HepG2 (cell line): ENCODE results near the gene PSKH1. TPM values are rescaled to one million over a fixed set of nuclear protein-coding genes. Genes with fewer than 3 reads are reported as not detected.

Source experiments
- CHD4 ChIP-seq: fragments of 200-600 bp; sonication (generic); IDR thresholded peaks from 2 replicates; pipeline ENCODE4 v1.7.0; 2017; ENCODE audit warnings: mild to moderate bottlenecking, low read length, borderline replicate concordance
- EHMT2 ChIP-seq: fragments of 200-600 bp; sonication (generic); IDR thresholded peaks from 2 replicates; pipeline ENCODE4 v1.7.0; 2017; ENCODE audit warnings: antibody characterized with exemption, low read depth, low read length, borderline replicate concordance
- GATAD1 ChIP-seq: IDR thresholded peaks from 2 replicates; pipeline ENCODE4 v1.6.1; 2016; ENCODE audit warnings: missing genetic modification reagents, missing compliant biosample characterization
- HIVEP1 ChIP-seq: sonication (generic); formaldehyde crosslinking; IDR thresholded peaks from 2 replicates; pipeline ENCODE4 v1.4.0; 2020; ENCODE audit warnings: mild to moderate bottlenecking, missing genetic modification reagents
- HNF4A ChIP-seq: sonication (generic); formaldehyde crosslinking; IDR thresholded peaks from 2 replicates; pipeline ENCODE4 v1.4.0; 2020; ENCODE audit warnings: missing genetic modification reagents
- IKZF1 ChIP-seq: fragments of 450-650 bp; IDR thresholded peaks from 2 replicates; pipeline ENCODE4 v1.7.1; 2016
- KDM3A ChIP-seq: IDR thresholded peaks from 2 replicates; pipeline ENCODE4 v1.6.1; 2018; ENCODE audit warnings: low read depth, missing compliant biosample characterization
- LCORL ChIP-seq, 2 experiments: fragments of 450-650 bp in 1 of 2; sonication (generic) in 1 of 2; formaldehyde crosslinking in 1 of 2; IDR thresholded peaks; 2 replicates each; pipeline versions ENCODE4 v1.5.0 to v1.6.1; 2017 to 2020; ENCODE audit warnings: antibody characterized with exemption in 1 of 2, missing genetic modification reagents in 1 of 2
- MYNN ChIP-seq: sonication (generic); formaldehyde crosslinking; IDR thresholded peaks from 2 replicates; pipeline ENCODE4 v1.4.0; 2020; ENCODE audit warnings: mild to moderate bottlenecking, low read depth, missing genetic modification reagents
- SRSF1 ChIP-seq: fragments of 200-400 bp; formaldehyde crosslinking; optimal IDR thresholded peaks from 2 replicates; pipeline ENCODE3; 2017; ENCODE audit warnings: mild to moderate bottlenecking, low read depth, low read length, moderate library complexity
- TCF7L2 ChIP-seq: IDR thresholded peaks from 2 replicates; pipeline ENCODE4 v1.6.1; 2011; ENCODE audit warnings: mild to moderate bottlenecking, low read depth, low read length, moderate library complexity
- ZBTB4 ChIP-seq: sonication (generic); formaldehyde crosslinking; IDR thresholded peaks from 2 replicates; pipeline ENCODE4 v1.4.0; 2020; ENCODE audit warnings: missing genetic modification reagents, mild to moderate bottlenecking, borderline replicate concordance
- ZNF276 ChIP-seq: sonication (generic); formaldehyde crosslinking; IDR thresholded peaks from 2 replicates; pipeline ENCODE4 v1.4.0; 2020; ENCODE audit warnings: mild to moderate bottlenecking, low read depth, missing genetic modification reagents
- ZNF570 ChIP-seq: sonication (generic); formaldehyde crosslinking; IDR thresholded peaks from 2 replicates; pipeline ENCODE4 v1.4.0; 2020; ENCODE audit warnings: mild to moderate bottlenecking, missing genetic modification reagents, borderline replicate concordance
- ZNF577 ChIP-seq: sonication (generic); formaldehyde crosslinking; IDR thresholded peaks from 2 replicates; pipeline ENCODE4 v1.4.0; 2020; ENCODE audit warnings: mild to moderate bottlenecking, low read depth, missing genetic modification reagents, borderline replicate concordance
- ZNF678 ChIP-seq: sonication (generic); formaldehyde crosslinking; IDR thresholded peaks from 2 replicates; pipeline ENCODE4 v1.4.0; 2020; ENCODE audit warnings: mild to moderate bottlenecking, missing genetic modification reagents
- ZNF788 ChIP-seq: sonication (generic); formaldehyde crosslinking; IDR thresholded peaks from 2 replicates; pipeline ENCODE4 v1.5.0; 2020; ENCODE audit warnings: mild to moderate bottlenecking, missing genetic modification reagents, borderline replicate concordance
- ZZZ3 ChIP-seq: sonication (generic); formaldehyde crosslinking; IDR thresholded peaks from 2 replicates; pipeline ENCODE4 v1.4.0; 2020; ENCODE audit warnings: missing genetic modification reagents, mild to moderate bottlenecking, borderline replicate concordance
- polyA plus RNA-seq, 8 experiments: library from polyadenylated mRNA; depleted of rRNA in 3 of 8; stranded (reverse) in 7 of 8; unstranded in 1 of 8; fragments of >200 nt; fragmentation: Illumina TruSeq in 4 of 8; extraction: Trizol in 4 of 8; gene quantifications; 2 replicates each; pipeline versions ENCODE4 v1.2.1 to v1.2.3, GENCODE V29; 2011 to 2016; ENCODE audit warnings: low read depth in 4 of 8, missing spikeins in 1 of 8, mixed read lengths in 1 of 8; ENCODE audit not compliant: insufficient read depth in 1 of 8
- total RNA-seq, 5 experiments: library from RNA; depleted of rRNA; stranded (reverse); fragments of >200 nt; fragmentation: Illumina TruSeq; extraction: Trizol; gene quantifications; 2 replicates each; pipeline ENCODE4 v1.2.3, GENCODE V29; 2016; ENCODE audit warnings: low read depth in 1 of 5
- TF ChIP-seq, protein P1 (sequence below): sonication (generic); formaldehyde crosslinking; IDR thresholded peaks from 2 replicates; pipeline ENCODE4 v1.4.0; 2020; ENCODE audit warnings: missing genetic modification reagents, mild to moderate bottlenecking, borderline replicate concordance
- TF ChIP-seq, protein P2 (sequence below): sonication (generic); formaldehyde crosslinking; IDR thresholded peaks from 2 replicates; pipeline ENCODE4 v1.8.1; 2023; ENCODE audit warnings: missing genetic modification reagents, mild to moderate bottlenecking, borderline replicate concordance
- TF ChIP-seq, protein P3 (sequence below): IDR thresholded peaks from 2 replicates; pipeline ENCODE4 v1.6.1; 2016; ENCODE audit warnings: low read depth, control low read depth

The PSKH1 gene
- total and polyA plus RNA-seq, 2 of the 13 experiments (the other 11 are each of a cell fraction or from before 2014, with no cell fraction given), result 8.4 to 19.1 TPM

DNA sequence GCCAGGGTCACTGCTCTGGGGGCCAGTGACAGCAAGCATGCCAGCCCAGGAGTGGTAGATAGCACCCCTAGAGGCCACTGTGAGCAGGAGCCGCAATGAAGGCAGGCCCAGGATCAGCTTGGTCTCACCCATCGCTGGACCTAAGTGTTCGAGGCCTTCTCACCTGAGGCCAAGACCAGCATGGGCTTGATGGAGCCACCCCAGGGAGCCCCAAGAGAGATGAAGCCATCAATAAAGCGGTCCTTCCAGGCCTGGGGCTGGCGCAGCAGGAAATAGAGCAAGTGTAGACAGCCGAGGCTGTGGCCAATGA is 49.1 kb downstream of the PSKH1 start (continued):
- TF ChIP-seq, protein P1, sequence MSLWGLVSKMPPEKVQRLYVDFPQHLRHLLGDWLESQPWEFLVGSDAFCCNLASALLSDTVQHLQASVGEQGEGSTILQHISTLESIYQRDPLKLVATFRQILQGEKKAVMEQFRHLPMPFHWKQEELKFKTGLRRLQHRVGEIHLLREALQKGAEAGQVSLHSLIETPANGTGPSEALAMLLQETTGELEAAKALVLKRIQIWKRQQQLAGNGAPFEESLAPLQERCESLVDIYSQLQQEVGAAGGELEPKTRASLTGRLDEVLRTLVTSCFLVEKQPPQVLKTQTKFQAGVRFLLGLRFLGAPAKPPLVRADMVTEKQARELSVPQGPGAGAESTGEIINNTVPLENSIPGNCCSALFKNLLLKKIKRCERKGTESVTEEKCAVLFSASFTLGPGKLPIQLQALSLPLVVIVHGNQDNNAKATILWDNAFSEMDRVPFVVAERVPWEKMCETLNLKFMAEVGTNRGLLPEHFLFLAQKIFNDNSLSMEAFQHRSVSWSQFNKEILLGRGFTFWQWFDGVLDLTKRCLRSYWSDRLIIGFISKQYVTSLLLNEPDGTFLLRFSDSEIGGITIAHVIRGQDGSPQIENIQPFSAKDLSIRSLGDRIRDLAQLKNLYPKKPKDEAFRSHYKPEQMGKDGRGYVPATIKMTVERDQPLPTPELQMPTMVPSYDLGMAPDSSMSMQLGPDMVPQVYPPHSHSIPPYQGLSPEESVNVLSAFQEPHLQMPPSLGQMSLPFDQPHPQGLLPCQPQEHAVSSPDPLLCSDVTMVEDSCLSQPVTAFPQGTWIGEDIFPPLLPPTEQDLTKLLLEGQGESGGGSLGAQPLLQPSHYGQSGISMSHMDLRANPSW, result no peak
- TF ChIP-seq HNF4A (CRISPR knock-in tag) (no peak), EHMT2 (no peak), LCORL (IDR thresholded peaks at IDR 0.05) (no peak), LCORL (CRISPR knock-in tag; IDR thresholded peaks at IDR 0.05) (no peak), HIVEP1 (no peak), ZBTB4 (no peak), SRSF1 (peak; percentile 27), TCF7L2 (no peak), KDM3A (no peak), ZNF788 (CRISPR knock-in tag) (peak; percentile 17; the same call in 1 of the 2 replicates), ZZZ3 (CRISPR knock-in tag) (no peak), GATAD1 (CRISPR knock-in tag) (no peak), MYNN (no peak; the same call in 1 of the 2 replicates), ZNF276 (CRISPR knock-in tag) (no peak), CHD4 (no peak), ZNF577 (CRISPR knock-in tag) (no peak), IKZF1 (no peak), ZNF570 (no peak), ZNF678 (no peak)
- TF ChIP-seq, protein P2, sequence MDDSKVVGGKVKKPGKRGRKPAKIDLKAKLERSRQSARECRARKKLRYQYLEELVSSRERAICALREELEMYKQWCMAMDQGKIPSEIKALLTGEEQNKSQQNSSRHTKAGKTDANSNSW, result no peak
- TF ChIP-seq, protein P3, sequence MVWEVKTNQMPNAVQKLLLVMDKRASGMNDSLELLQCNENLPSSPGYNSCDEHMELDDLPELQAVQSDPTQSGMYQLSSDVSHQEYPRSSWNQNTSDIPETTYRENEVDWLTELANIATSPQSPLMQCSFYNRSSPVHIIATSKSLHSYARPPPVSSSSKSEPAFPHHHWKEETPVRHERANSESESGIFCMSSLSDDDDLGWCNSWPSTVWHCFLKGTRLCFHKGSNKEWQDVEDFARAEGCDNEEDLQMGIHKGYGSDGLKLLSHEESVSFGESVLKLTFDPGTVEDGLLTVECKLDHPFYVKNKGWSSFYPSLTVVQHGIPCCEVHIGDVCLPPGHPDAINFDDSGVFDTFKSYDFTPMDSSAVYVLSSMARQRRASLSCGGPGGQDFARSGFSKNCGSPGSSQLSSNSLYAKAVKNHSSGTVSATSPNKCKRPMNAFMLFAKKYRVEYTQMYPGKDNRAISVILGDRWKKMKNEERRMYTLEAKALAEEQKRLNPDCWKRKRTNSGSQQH (CRISPR knock-in tag), result no peak
